Liver (tissue), 3 donors: Measurements from ENCODE around the gene FANCF.

ENCODE experiments used
- ATF3 ChIP-seq: IDR thresholded peaks from 2 replicates; pipeline ENCODE4 v1.6.1; 2016; ENCODE audit warnings: antibody characterized with exemption
- CTCF ChIP-seq: fragments of 150-350 bp; IDR thresholded peaks from 2 replicates; pipeline ENCODE4 v1.5.1; 2017; ENCODE audit warnings: improper control_type of control experiment, low read depth, low read length; ENCODE audit not compliant: missing input control
- EGR1 ChIP-seq, 2 donors: IDR thresholded peaks; 2 replicates each; pipeline ENCODE4 v1.6.1; 2016 to 2018; ENCODE audit warnings: antibody characterized with exemption in 2 of 2, low read depth in 2 of 2
- GABPA ChIP-seq, 2 donors: IDR thresholded peaks in 1 of 2; conservative IDR thresholded peaks in 1 of 2; 2 replicates each; pipeline ENCODE4 v1.6.1; 2016; ENCODE audit warnings: antibody characterized with exemption in 2 of 2, mild to moderate bottlenecking in 1 of 2, moderate library complexity in 1 of 2
- JUND ChIP-seq, 2 donors: IDR thresholded peaks; 2 replicates each; pipeline ENCODE4 v1.6.1; 2016; ENCODE audit warnings: antibody characterized with exemption in 2 of 2
- NR2F2 ChIP-seq: IDR thresholded peaks from 2 replicates; pipeline ENCODE4 v1.6.1; 2016; ENCODE audit warnings: antibody characterized with exemption
- RAD21 ChIP-seq, 2 donors: IDR thresholded peaks; 2 replicates each; pipeline ENCODE4 v1.6.1; 2016; ENCODE audit warnings: antibody characterized with exemption in 2 of 2, mild to moderate bottlenecking in 2 of 2
- REST ChIP-seq: IDR thresholded peaks from 2 replicates; pipeline ENCODE4 v1.6.1; 2016; ENCODE audit warnings: antibody characterized with exemption, mild to moderate bottlenecking
- RXRA ChIP-seq, 2 donors: IDR thresholded peaks; 2 replicates each; pipeline ENCODE4 v1.6.1; 2017 to 2018; ENCODE audit warnings: antibody characterized with exemption in 2 of 2, mild to moderate bottlenecking in 1 of 2
- SP1 ChIP-seq: IDR thresholded peaks from 2 replicates; pipeline ENCODE4 v1.6.1; 2018; ENCODE audit warnings: antibody characterized with exemption, mild to moderate bottlenecking
- TAF1 ChIP-seq: conservative IDR thresholded peaks from 2 replicates; pipeline ENCODE4 v1.6.1; 2016; ENCODE audit warnings: antibody characterized with exemption, mild to moderate bottlenecking
- YY1 ChIP-seq: IDR thresholded peaks from 2 replicates; pipeline ENCODE4 v1.6.1; 2016; ENCODE audit warnings: antibody characterized with exemption, mild to moderate bottlenecking
- TF ChIP-seq, protein P1 (sequence below): IDR thresholded peaks from 2 replicates; pipeline ENCODE4 v1.6.1; 2016; ENCODE audit warnings: antibody characterized with exemption
- TF ChIP-seq, protein P2 (sequence below): IDR thresholded peaks from 2 replicates; pipeline ENCODE4 v1.6.1; 2016; ENCODE audit warnings: antibody characterized with exemption
- donor health status: healthy.
- donor health status: healthy.

DNA sequence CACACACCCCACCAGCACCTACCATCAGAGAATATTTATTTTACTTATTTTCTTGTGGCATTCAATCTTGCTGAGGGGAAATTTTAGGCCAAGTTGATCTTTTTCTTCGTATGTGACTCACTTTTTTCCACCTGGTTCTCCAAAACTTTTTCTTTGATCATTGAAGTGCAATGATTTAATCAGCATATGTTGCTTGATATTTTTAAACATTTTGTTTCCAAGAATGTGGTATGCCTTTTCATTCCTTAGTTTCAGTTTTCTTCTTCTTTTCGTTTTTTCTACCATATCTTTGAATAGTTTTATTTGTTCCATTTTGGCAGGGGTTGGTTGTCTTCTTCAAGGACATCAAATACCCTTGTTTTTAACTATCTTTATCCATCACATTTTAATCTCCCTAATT lies 28.6 kb downstream of the FANCF start:
- no peak for TF ChIP-seq CTCF
- TF ChIP-seq, protein P1, sequence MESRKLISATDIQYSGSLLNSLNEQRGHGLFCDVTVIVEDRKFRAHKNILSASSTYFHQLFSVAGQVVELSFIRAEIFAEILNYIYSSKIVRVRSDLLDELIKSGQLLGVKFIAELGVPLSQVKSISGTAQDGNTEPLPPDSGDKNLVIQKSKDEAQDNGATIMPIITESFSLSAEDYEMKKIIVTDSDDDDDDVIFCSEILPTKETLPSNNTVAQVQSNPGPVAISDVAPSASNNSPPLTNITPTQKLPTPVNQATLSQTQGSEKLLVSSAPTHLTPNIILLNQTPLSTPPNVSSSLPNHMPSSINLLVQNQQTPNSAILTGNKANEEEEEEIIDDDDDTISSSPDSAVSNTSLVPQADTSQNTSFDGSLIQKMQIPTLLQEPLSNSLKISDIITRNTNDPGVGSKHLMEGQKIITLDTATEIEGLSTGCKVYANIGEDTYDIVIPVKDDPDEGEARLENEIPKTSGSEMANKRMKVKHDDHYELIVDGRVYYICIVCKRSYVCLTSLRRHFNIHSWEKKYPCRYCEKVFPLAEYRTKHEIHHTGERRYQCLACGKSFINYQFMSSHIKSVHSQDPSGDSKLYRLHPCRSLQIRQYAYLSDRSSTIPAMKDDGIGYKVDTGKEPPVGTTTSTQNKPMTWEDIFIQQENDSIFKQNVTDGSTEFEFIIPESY, result no peak
- no peak for TF ChIP-seq YY1
- no peak for TF ChIP-seq RAD21 (IDR thresholded peaks at IDR 0.05)
- TF ChIP-seq EGR1 (IDR thresholded peaks at IDR 0.05; ENCODE audit: low read depth in 2 of 2), result no peak
- no peak for TF ChIP-seq JUND (IDR thresholded peaks at IDR 0.05)
- no peak for TF ChIP-seq REST
- TF ChIP-seq, protein P2, sequence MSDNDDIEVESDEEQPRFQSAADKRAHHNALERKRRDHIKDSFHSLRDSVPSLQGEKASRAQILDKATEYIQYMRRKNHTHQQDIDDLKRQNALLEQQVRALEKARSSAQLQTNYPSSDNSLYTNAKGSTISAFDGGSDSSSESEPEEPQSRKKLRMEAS, result no peak
- TF ChIP-seq ATF3, result no peak
- no peak for TF ChIP-seq NR2F2
- TF ChIP-seq SP1, result no peak
- no peak for TF ChIP-seq RXRA (IDR thresholded peaks at IDR 0.05)
- TF ChIP-seq GABPA (IDR thresholded peaks at IDR 0.05 in 1 of 2, conservative IDR thresholded peaks at IDR 0.05 in 1 of 2), result no peak
- TF ChIP-seq TAF1, result no peak
